Measurements from ENCODE around the gene TRIM62. TPM values are rescaled to one million over a fixed set of nuclear protein-coding genes. Genes with fewer than 3 reads are reported as not detected.
A peak's percentile ranks its signal among the peaks of the same experiment; 100 is the strongest.
"Not testable (repeated sequence)": the region's sequence is repeated elsewhere in the genome, so short reads cannot be mapped to it uniquely, and the experiment has no call there.

Gene TRIM62
- total RNA-seq, 1 donor from 2014 or later, result 1.2 TPM

GRCh38 chr1:33111965-33112364 is 69.9 kb downstream of the TRIM62 start:
- DNase-seq (ENCODE audit: low read depth in 2 of 2), result peak; percentile 51 to 70

GRCh38 chr1:33110477-33110876 is 71.4 kb downstream of the TRIM62 start:
- no peak for DNase-seq (ENCODE audit: low read depth in 2 of 2)

DNA sequence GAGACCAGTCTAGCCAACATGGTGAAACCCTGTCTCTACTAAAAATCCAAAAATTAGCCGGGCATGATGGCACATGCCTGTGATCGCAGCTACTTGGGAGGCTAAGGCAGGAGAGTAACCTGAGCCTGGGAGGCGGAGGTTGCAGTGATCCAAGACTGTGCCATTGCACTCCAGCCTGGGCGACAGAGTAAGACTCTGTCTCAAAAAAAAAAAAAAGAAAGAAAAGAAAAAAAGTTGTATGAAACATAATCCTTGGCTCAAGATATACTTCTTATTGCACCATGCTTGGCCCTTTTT is 81.8 kb downstream of the TRIM62 start:
- not testable (repeated sequence) for DNase-seq (ENCODE audit: low read depth in 2 of 2)

- DNase-seq (ENCODE audit: low read depth in 2 of 2), result peak in 1 of 2 donors; percentile 90
Measured at GRCh38 chr1:33099290-33100118, 82.3 kb downstream of the TRIM62 start.

GRCh38 chr1:33098371-33098770 is 83.5 kb downstream of the TRIM62 start:
- DNase-seq (ENCODE audit: low read depth in 2 of 2), result no peak

DNA sequence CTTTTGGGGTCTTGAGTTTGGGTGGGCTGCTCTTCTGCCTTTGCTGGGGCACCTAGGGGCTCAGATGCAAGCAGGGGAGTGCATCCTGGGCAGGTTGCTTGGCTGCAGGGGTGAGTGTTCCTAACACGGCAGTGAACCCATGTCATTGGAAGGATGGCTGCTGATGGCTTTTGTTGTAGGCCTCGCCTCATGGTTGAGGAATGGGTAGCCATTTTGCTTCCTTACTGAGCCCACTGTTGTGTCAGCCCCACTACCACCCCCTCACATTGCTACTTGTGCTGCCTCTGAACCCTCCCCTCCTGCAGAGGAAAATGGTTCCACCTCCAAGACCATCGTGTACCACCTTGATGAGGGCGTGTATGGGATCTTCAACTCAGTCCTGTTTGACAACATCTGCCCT is 84.1 kb downstream of the TRIM62 start:
- DNase-seq (ENCODE audit: low read depth in 2 of 2), result no peak

- no peak for DNase-seq (ENCODE audit: low read depth in 2 of 2)
Measured at GRCh38 chr1:33097137-33097611, 84.7 kb downstream of the TRIM62 start.

GRCh38 chr1:33096363-33097005 is 85.4 kb downstream of the TRIM62 start:
- no peak for DNase-seq (ENCODE audit: low read depth in 2 of 2)

Other genes with a start within 250 kb of the TRIM62 start
- 8.5 and 12.9 TPM in 2 replicates for gene RNF19B, start 217.2 kb downstream of the TRIM62 start, total RNA-seq
- gene AK2, start 145.2 kb downstream of the TRIM62 start, total RNA-seq, result 46.2 and 54.6 TPM in 2 replicates
- gene AZIN2, start 100.9 kb downstream of the TRIM62 start, total RNA-seq, result 0.60 and 0.65 TPM in 2 replicates
- gene ZNF362, start 74.4 kb upstream of the TRIM62 start, total RNA-seq, result 5.4 and 6.3 TPM in 2 replicates
- not detected in 2 replicates for gene A3GALT2, start 139.1 kb upstream of the TRIM62 start, total RNA-seq
- gene PHC2, start 249.1 kb upstream of the TRIM62 start, total RNA-seq, result 65.4 and 69.0 TPM in 2 replicates

Measured in lung microvascular endothelial cell (primary cell).